Keratinocyte (primary cell): ENCODE data around the gene CDYL2. TPM values are rescaled to one million over a fixed set of nuclear protein-coding genes. Genes with fewer than 3 reads are reported as not detected.

Experiments used
- DNase-seq: peaks from one replicate; pipeline ENCODE4 v3.0.0-alpha.2; 2011; ENCODE audit warnings: low read depth, missing footprints, low spot score
- FAIRE-seq: peaks from 2 replicates; lab custom pipeline; 2011; peaks lifted over from hg19 to GRCh38; lab: Jason Lieb, UNC
- H2AFZ ChIP-seq: 2 replicates; pipeline ENCODE4 v1.6.0; 2012; ENCODE audit warnings: low read length, control low read depth, inconsistent platforms; ENCODE audit not compliant: control insufficient read depth
- H3K27ac ChIP-seq: 2 replicates; pipeline ENCODE4 v1.5.1; 2011; ENCODE audit warnings: low read length; ENCODE audit not compliant: control insufficient read depth, insufficient read depth
- H3K27me3 ChIP-seq: 3 replicates; pipeline ENCODE4 v1.6.0; 2011; ENCODE audit warnings: low read length; ENCODE audit not compliant: control insufficient read depth, insufficient read depth; ENCODE audit errors: extremely low read depth
- H3K36me3 ChIP-seq, 2 experiments: 2 replicates in 1 of 2; 3 replicates in 1 of 2; pipeline ENCODE4 v1.5.1; 2011; ENCODE audit warnings: low read length in 2 of 2, mild to moderate bottlenecking in 1 of 2; ENCODE audit not compliant: control insufficient read depth in 2 of 2, insufficient read depth in 2 of 2; ENCODE audit errors: extremely low read depth in 1 of 2
- H3K4me1 ChIP-seq: 3 replicates; pipeline ENCODE4 v1.5.1; 2011; ENCODE audit warnings: low read length; ENCODE audit not compliant: control insufficient read depth, insufficient read depth; ENCODE audit errors: extremely low read depth
- H3K4me2 ChIP-seq: 3 replicates; pipeline ENCODE4 v1.6.0; 2011; ENCODE audit warnings: low read depth, low read length; ENCODE audit not compliant: control insufficient read depth, insufficient read depth; ENCODE audit errors: extremely low read depth
- H3K4me3 ChIP-seq, 3 experiments: fragments of 200-600 bp in 1 of 3; sonication (generic) in 1 of 3; 2 replicates in 2 of 3; 3 replicates in 1 of 3; pipeline ENCODE4 v1.5.1; 2011 to 2016; ENCODE audit warnings: low read length in 3 of 3, mild to moderate bottlenecking in 3 of 3, control low read depth in 2 of 3, inconsistent platforms in 1 of 3, low read depth in 1 of 3, mixed read lengths in 1 of 3, mixed run types in 1 of 3, moderate library complexity in 1 of 3; ENCODE audit not compliant: control insufficient read depth in 2 of 3, insufficient read depth in 2 of 3; ENCODE audit errors: extremely low read depth in 1 of 3
- H3K79me2 ChIP-seq: 2 replicates; pipeline ENCODE4 v1.6.0; 2012; ENCODE audit warnings: low read length; ENCODE audit not compliant: control insufficient read depth, insufficient read depth
- H3K9ac ChIP-seq: 3 replicates; pipeline ENCODE4 v1.6.0; 2011; ENCODE audit warnings: low read length; ENCODE audit not compliant: control insufficient read depth, insufficient read depth; ENCODE audit errors: extremely low read depth
- H3K9me1 ChIP-seq: 3 replicates; pipeline ENCODE4 v1.6.0; 2011; ENCODE audit warnings: low read length; ENCODE audit not compliant: control insufficient read depth, insufficient read depth; ENCODE audit errors: extremely low read depth
- H3K9me3 ChIP-seq: 2 replicates; pipeline ENCODE4 v1.5.1; 2012; ENCODE audit warnings: low read depth, low read length; ENCODE audit not compliant: control insufficient read depth
- H4K20me1 ChIP-seq: 3 replicates; pipeline ENCODE4 v1.6.0; 2011; ENCODE audit warnings: low read length; ENCODE audit not compliant: control insufficient read depth, insufficient read depth; ENCODE audit errors: extremely low read depth
- CTCF ChIP-seq, 3 experiments: IDR thresholded peaks in 1 of 3; conservative IDR thresholded peaks in 1 of 3; optimal IDR thresholded peaks in 1 of 3; 2 replicates in 2 of 3; 3 replicates in 1 of 3; pipeline versions ENCODE3 to v1.5.1; 2011; ENCODE audit warnings: low read length in 3 of 3, mild to moderate bottlenecking in 3 of 3, moderate library complexity in 2 of 3, control low read depth in 1 of 3, inconsistent platforms in 1 of 3; ENCODE audit not compliant: insufficient read depth in 2 of 3; ENCODE audit errors: extremely low read depth in 1 of 3
- EZH2 ChIP-seq: IDR thresholded peaks from one replicate; pipeline ENCODE4 v1.6.1; 2012; ENCODE audit warnings: inconsistent platforms, mild to moderate bottlenecking, low read length, moderate library complexity
- dilution Hi-C: fragments of 300-500 bp; cut with MboI; formaldehyde crosslinking; loops from one replicate; pipeline ENCODE4 v1.7.0; 2020; ENCODE audit warnings: low sequenced_read_pairs; ENCODE audit not compliant: extremely low pct_ligation_motif_present
- polyA plus RNA-seq, 5 experiments: library from polyadenylated mRNA; depleted of rRNA in 3 of 5; stranded (reverse) in 3 of 5; stranded (forward) in 1 of 5; unstranded in 1 of 5; fragments of >200 nt; gene quantifications; 1 replicate in 1 of 5; 2 replicates in 3 of 5; 3 replicates in 1 of 5; pipeline versions ENCODE4 v1.2.1 to v1.2.3, GENCODE V29; 2011 to 2012; ENCODE audit warnings: missing spikeins in 2 of 5, low read depth in 1 of 5, low replicate concordance in 1 of 5

Gene CDYL2
- polyA plus RNA-seq, 1 donor (not counting 4 experiments of a cell fraction or from before 2014, with no cell fraction given): 2.0 TPM

- Histone ChIP-seq H3K9me3 (no peaks in the 10 kb centered on the region), H3K4me1 (no peaks in the 10 kb centered on the region), H3K4me3 (no peak overlapping the region), H3K27me3 (no peaks in the 10 kb centered on the region), H3K9ac (no peak overlapping the region), H3K27ac (no peak overlapping the region), H2AFZ (peak overlapping the region; percentile 68), H3K4me2 (no peak overlapping the region), H3K36me3 (no peaks in the 10 kb centered on the region), H3K79me2 (no peaks in the 10 kb centered on the region), H3K9me1 (no peaks in the 10 kb centered on the region), H4K20me1 (no peaks in the 10 kb centered on the region)
- TF ChIP-seq CTCF (optimal IDR thresholded peaks at IDR 0.05 in 1 of 3, IDR thresholded peaks at IDR 0.05 in 1 of 3, conservative IDR thresholded peaks at IDR 0.05 in 1 of 3; ENCODE audit: extremely low read depth in 1 of 3, insufficient read depth in 2 of 3, low read length in 3 of 3): peak in 2 of 3 experiments; percentile 57 to 73
- TF ChIP-seq EZH2: no peak
- FAIRE-seq (peak; percentile 43), DNase-seq (peak; percentile 19)
- dilution Hi-C loops: no loop called here
Measured at GRCh38 chr16:80824623-80825364, 20.4 kb upstream of the CDYL2 start.

- dilution Hi-C loops: no loop called here
- no peak for DNase-seq
Measured at GRCh38 chr16:80819988-80820387, 15.6 kb upstream of the CDYL2 start.

More at GRCh38 chr16:80819988-80820387, 15.6 kb upstream of the CDYL2 start:
- Histone ChIP-seq H2AFZ (no peak overlapping the region), H3K4me3 (no peak overlapping the region), H3K9ac (no peak overlapping the region), H3K4me1 (no peaks in the 10 kb centered on the region), H3K9me1 (no peaks in the 10 kb centered on the region), H3K27ac (no peak overlapping the region), H3K79me2 (no peaks in the 10 kb centered on the region), H4K20me1 (no peaks in the 10 kb centered on the region), H3K9me3 (no peaks in the 10 kb centered on the region), H3K36me3 (no peaks in the 10 kb centered on the region), H3K27me3 (no peaks in the 10 kb centered on the region), H3K4me2 (no peak overlapping the region)
- TF ChIP-seq CTCF (optimal IDR thresholded peaks at IDR 0.05 in 1 of 3, IDR thresholded peaks at IDR 0.05 in 1 of 3, conservative IDR thresholded peaks at IDR 0.05 in 1 of 3; ENCODE audit: extremely low read depth in 1 of 3, insufficient read depth in 2 of 3, low read length in 3 of 3) (no peak), EZH2 (no peak)
- no peak for FAIRE-seq
